BE2C (cell line): ENCODE results near the gene SLC22A23.

Experiments
- DNase-seq: peaks from one replicate; pipeline ENCODE4 v3.0.0-alpha.2; 2020
- H3K27me3 ChIP-seq: fragments of 250-450 bp; sonication (Bioruptor Pico); 2 replicates; pipeline ENCODE4 v1.5.1; 2020; ENCODE audit warnings: mild to moderate bottlenecking
- H3K36me3 ChIP-seq: fragments of 250-450 bp; sonication (Bioruptor Pico); 2 replicates; pipeline ENCODE4 v1.5.1; 2020; ENCODE audit warnings: mild to moderate bottlenecking
- H3K4me1 ChIP-seq: fragments of 250-450 bp; sonication (Bioruptor Pico); 2 replicates; pipeline ENCODE4 v1.5.1; 2020
- H3K4me3 ChIP-seq: 2 replicates; pipeline ENCODE4 v1.5.1; 2011; ENCODE audit warnings: low read depth, low read length
- H3K9me3 ChIP-seq: fragments of 250-450 bp; sonication (Bioruptor Pico); 2 replicates; pipeline ENCODE4 v1.5.1; 2020
- CTCF ChIP-seq: IDR thresholded peaks from 2 replicates; pipeline ENCODE4 v1.5.1; 2012; ENCODE audit warnings: mild to moderate bottlenecking, low read depth, low read length

The SLC22A23 gene

GRCh38 chr6:3455569-3456394, 1.1 kb downstream of the SLC22A23 start:
- no peak for DNase-seq
- Histone ChIP-seq H3K4me3 (no peak overlapping the region), H3K27me3 (peaks cover 90% of the 10 kb centered on the region), H3K4me1 (no peaks in the 10 kb centered on the region), H3K36me3 (no peaks in the 10 kb centered on the region), H3K9me3 (no peaks in the 10 kb centered on the region)
- no peak for TF ChIP-seq CTCF

- Histone ChIP-seq H3K4me1 (no peaks in the 10 kb centered on the region), H3K36me3 (no peaks in the 10 kb centered on the region), H3K9me3 (no peaks in the 10 kb centered on the region), H3K27me3 (peaks cover 87% of the 10 kb centered on the region), H3K4me3 (no peak overlapping the region)
- no peak for TF ChIP-seq CTCF
- DNase-seq, result no peak
These were observed 1.7 kb downstream of the SLC22A23 start for GRCh38 chr6:3455147-3455568.

GRCh38 chr6:3454273-3455010, 2.4 kb downstream of the SLC22A23 start:
- H3K4me3 ChIP-seq, result no peak overlapping the region
- TF ChIP-seq CTCF, result no peak
- no peaks in the 10 kb centered on the region for H3K36me3 ChIP-seq
- H3K4me1 ChIP-seq, result no peaks in the 10 kb centered on the region
- no peak for DNase-seq
- peaks cover 84% of the 10 kb centered on the region for H3K27me3 ChIP-seq
- no peaks in the 10 kb centered on the region for H3K9me3 ChIP-seq

GRCh38 chr6:3453413-3454272, 3.2 kb downstream of the SLC22A23 start:
- Histone ChIP-seq H3K4me1 (no peaks in the 10 kb centered on the region), H3K36me3 (no peaks in the 10 kb centered on the region), H3K9me3 (no peaks in the 10 kb centered on the region), H3K4me3 (no peak overlapping the region), H3K27me3 (peaks cover 76% of the 10 kb centered on the region)
- no peak for DNase-seq
- TF ChIP-seq CTCF, result no peak

GRCh38 chr6:3451498-3451897, 5.4 kb downstream of the SLC22A23 start:
- TF ChIP-seq CTCF, result no peak
- Histone ChIP-seq H3K36me3 (no peaks in the 10 kb centered on the region), H3K4me1 (no peaks in the 10 kb centered on the region), H3K27me3 (peaks cover 56% of the 10 kb centered on the region), H3K4me3 (no peak overlapping the region), H3K9me3 (no peaks in the 10 kb centered on the region)
- DNase-seq, result no peak
